ENCODE results near the gene UBE2Z. TPM values are rescaled to one million over a fixed set of nuclear protein-coding genes. Genes with fewer than 3 reads are reported as not detected.
"Not testable (repeated sequence)": the region's sequence is repeated elsewhere in the genome, so short reads cannot be mapped to it uniquely, and the experiment has no call there.

The UBE2Z gene
- total RNA-seq, 1 donor from 2014 or later, result 88.8 TPM

DNA sequence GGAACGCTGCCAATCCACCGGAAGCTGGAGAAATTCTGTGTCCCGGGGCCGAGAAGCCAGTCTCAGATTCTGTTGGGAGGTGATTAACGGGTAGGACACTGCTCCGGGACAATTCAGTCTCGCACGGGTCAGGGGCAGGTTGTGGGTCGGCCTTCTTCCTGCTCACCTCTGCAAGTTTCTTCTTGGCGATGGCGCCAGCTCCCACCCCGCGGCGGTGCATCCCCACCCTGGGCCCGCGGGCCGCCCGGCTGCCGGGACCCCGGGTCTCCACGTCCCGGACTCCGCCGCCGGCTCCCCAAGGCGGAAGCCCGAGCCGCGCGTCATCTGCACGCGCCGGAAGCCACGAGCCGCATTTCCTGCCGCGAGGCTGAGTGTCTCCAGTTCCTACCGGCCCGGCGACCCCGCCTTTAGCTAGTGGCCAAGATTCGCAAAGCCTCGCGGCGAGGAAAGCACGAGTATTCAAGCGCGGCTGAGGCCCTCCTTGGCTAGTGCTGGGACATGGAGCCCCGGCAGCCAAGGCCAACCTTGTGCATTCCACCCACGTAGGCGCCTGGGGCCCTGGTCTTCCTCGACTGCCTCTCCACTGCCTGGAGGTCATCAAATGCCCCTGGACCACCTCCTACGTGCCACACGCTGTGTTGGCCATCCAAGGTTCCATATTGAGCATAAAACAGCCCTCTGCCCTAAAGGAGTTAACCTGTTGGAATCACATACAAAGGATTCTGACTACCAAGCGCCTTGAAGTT lies 36.5 kb downstream of the UBE2Z start, which contains the start of gene SNF8:
TSS of gene SNF8 (minus strand) at position 328 of the 746 bp plus-strand sequence. CDS start at position 220, 108 bp downstream.
- Mint-ChIP-seq H3K27me3 (ENCODE audit: insufficient read depth) (no peaks in the 10 kb centered on the region), H3K9me3 (no peaks in the 10 kb centered on the region), H3K27ac (peak within 1 kb of the TSS; percentile 97), H3K4me1 (ENCODE audit: low read depth) (peaks cover 15% of the 10 kb centered on the region), H3K36me3 (ENCODE audit: low read depth) (peaks cover 11% of the 10 kb centered on the region), H3K4me3 (peak within 1 kb of the TSS; percentile 100)
- DNase-seq (ENCODE audit: low spot score), result peak; percentile 93
- intact Hi-C loops (cut with micrococcal nuclease), result loop anchor here (1.0 to 2.0 kb wide), 4 partner anchors 29 to 88 kb away; partner anchors contain the start of genes ATP5MC1 and UBE2Z

DNA sequence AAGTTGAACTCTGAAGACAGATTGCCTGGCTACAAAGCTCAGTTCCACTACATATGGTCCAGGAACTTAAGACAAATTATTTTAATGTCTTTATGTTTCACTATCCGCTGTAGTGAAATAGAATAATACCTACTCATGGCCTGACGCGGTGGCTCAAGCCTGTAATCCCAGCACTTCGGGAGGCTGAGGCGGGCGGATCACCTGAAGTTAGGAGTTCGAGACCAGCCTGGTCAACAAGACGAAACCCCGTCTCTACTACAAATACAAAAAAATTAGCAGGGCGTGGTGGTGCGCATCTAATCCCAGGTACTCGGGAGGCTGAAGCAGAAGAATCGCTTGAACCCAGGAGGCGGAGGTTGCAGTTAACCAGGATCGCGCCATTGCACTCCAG lies 37.0 kb downstream of the UBE2Z start:
- H3K27me3 Mint-ChIP-seq (ENCODE audit: insufficient read depth); DNase-seq (ENCODE audit: low spot score); H3K9me3 Mint-ChIP-seq; H3K36me3 Mint-ChIP-seq (ENCODE audit: low read depth): not testable (repeated sequence)
- Mint-ChIP-seq H3K4me3 (peak overlapping the region; percentile 100), H3K4me1 (ENCODE audit: low read depth) (peaks cover 15% of the 10 kb centered on the region), H3K27ac (peak overlapping the region; percentile 92)
- intact Hi-C loops (cut with micrococcal nuclease), result loop anchor here (2.0 kb wide), 1 partner anchor 88 kb away; no protein-coding TSS in a partner anchor

DNA sequence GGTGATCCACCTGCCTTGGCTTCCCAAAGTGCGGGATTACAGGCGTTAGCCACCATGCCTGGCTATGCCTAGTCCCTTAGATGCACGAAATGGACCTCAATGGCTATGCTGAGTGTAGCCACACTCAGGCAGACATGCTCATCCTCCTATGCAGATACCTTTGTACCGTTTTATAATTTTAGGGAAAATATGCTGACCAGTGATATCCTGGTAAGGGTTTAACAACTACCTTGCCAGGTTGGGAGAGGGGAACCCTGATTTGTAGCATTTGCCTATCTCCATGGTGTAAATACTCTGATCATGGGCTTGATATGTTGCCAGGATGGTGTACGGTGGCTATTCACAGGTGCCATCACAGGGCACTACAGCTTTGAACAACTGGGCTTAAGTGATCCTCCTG lies 43.4 kb downstream of the UBE2Z start:
- Mint-ChIP-seq H3K4me3 (no peak overlapping the region), H3K36me3 (ENCODE audit: low read depth) (no peaks in the 10 kb centered on the region), H3K27ac (no peak overlapping the region), H3K9me3 (no peaks in the 10 kb centered on the region), H3K4me1 (ENCODE audit: low read depth) (peaks cover 6% of the 10 kb centered on the region), H3K27me3 (ENCODE audit: insufficient read depth) (peaks cover 10% of the 10 kb centered on the region)
- no peak for DNase-seq (ENCODE audit: low spot score)
- intact Hi-C loops (cut with micrococcal nuclease), result no loop called here

DNA sequence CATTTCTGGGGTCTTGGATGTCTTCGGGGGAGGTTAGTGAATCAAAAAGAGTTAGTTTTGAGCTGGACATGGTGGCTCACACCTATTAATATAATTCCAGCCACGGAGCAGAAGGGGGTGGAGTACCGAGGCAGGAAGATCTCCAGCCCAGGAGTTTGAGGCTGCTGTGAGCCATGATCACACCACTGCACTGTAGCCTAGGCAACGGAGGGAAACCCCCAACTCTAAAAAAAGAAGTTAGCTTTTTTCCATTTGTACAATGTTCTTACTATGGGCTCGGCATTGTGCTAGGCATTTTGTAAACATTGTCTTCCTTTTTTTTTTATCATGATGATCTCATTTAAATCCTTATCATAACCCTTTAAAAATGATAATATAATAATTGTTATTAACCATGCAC lies 44.7 kb downstream of the UBE2Z start:
- peaks cover 11% of the 10 kb centered on the region for H3K27me3 Mint-ChIP-seq (ENCODE audit: insufficient read depth)
- H3K4me3 Mint-ChIP-seq, result no peak overlapping the region
- peak; percentile 2 for DNase-seq (ENCODE audit: low spot score)
- peak overlapping the region; percentile 53 for H3K27ac Mint-ChIP-seq
- peaks cover 6% of the 10 kb centered on the region for H3K4me1 Mint-ChIP-seq (ENCODE audit: low read depth)
- H3K9me3 Mint-ChIP-seq, result no peaks in the 10 kb centered on the region
- no peaks in the 10 kb centered on the region for H3K36me3 Mint-ChIP-seq (ENCODE audit: low read depth)
- intact Hi-C loops (cut with micrococcal nuclease), result no loop called here

DNA sequence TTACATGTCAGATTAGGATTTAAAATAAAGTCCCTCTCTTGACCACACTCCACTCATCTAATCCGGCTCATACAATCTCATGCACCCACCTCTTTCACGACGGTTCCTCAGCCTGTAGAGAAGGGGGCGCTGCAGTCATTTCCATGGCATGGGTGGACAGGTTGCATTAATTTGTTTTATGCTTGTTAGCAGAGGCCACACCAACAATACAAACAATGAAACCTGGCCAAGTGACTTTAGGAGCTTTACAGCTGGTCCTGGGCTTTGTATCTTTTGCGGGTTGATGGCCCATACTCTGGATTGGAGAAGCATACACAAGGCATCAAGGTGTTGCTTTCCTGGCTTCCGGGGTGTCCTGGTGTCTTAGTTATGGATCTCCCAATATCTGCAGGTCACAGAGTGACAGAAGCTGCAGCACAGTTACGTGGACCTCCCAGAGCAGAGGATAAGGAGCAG lies 46.1 kb downstream of the UBE2Z start:
- H3K9me3 Mint-ChIP-seq, result no peaks in the 10 kb centered on the region
- H3K36me3 Mint-ChIP-seq (ENCODE audit: low read depth), result no peaks in the 10 kb centered on the region
- peaks cover 6% of the 10 kb centered on the region for H3K4me1 Mint-ChIP-seq (ENCODE audit: low read depth)
- no peak overlapping the region for H3K27ac Mint-ChIP-seq
- H3K4me3 Mint-ChIP-seq, result no peak overlapping the region
- H3K27me3 Mint-ChIP-seq (ENCODE audit: insufficient read depth), result peaks cover 14% of the 10 kb centered on the region
- DNase-seq (ENCODE audit: low spot score), result no peak
- intact Hi-C loops (cut with micrococcal nuclease), result no loop called here

DNA sequence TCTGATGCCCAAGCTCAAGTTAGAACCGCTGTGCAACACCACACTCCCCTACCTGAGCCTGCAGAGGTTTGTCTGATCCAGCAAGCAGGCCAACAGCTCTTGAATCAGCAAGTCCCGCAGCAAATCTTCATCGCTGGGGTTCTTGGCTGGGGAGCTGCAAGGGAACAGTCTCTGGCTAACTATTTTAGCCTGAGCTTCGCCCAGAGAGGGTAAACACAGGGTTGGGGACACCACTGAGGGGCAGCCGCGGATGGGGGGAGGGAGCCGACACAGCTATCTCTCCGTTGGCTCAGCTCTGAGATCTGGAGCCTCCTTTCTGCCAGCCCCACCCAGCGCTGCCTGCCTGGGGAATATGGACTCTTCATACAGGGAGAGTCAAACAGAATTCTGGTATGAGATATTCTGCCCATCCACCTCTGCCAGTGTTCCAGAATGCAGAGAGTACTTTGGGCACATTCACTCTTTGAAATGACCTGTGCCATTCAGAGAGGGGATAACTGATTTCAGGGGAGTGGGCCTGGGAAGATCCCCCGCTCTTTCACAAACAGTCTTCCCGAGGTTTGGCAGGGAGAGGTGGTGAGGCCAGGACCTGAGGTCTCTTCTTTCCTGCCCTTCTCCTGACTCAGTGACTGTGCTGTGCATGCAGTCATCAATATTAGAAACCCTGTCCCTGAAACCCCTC lies 52.8 kb downstream of the UBE2Z start:
- H3K27me3 Mint-ChIP-seq (ENCODE audit: insufficient read depth), result peaks cover 27% of the 10 kb centered on the region
- no peaks in the 10 kb centered on the region for H3K36me3 Mint-ChIP-seq (ENCODE audit: low read depth)
- no peak overlapping the region for H3K27ac Mint-ChIP-seq
- DNase-seq (ENCODE audit: low spot score), result no peak
- H3K4me3 Mint-ChIP-seq, result no peak overlapping the region
- intact Hi-C loops (cut with micrococcal nuclease), result no loop called here
- no peaks in the 10 kb centered on the region for H3K4me1 Mint-ChIP-seq (ENCODE audit: low read depth)
- no peaks in the 10 kb centered on the region for H3K9me3 Mint-ChIP-seq

DNA sequence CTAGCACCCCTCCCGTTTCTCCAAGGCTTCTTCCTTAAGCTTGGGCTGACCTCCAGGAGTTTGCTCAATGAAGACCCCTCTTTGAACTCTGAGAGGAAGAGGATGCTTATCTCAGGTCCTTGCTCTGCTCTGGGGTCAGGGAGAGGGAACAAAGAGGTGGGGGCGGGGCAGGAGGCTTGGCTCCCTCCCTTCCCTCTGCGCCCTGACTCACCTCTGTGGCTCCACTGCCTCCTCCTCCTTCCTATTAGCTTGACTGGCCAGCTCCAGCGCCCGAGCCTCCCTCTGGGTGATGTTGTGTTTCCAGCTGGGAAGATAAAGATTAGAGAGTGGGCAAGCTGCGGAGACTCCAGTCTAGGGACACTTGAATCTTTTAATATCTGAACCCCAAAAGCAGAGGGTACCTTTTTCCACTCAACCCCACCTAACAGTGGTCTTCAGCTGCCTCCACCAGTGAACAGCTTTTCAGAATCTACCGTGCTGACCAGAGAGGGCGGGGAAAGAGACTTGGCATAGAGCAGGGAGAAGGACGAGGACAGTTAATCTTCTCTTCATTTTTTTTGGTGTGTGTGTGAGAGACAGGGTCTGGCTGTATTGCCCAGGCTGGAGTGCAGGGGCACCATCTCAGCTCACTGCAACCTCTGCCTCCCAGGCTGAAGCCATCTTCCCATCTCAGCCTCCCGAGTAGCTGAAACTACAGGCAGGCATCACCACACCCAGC lies 53.5 kb downstream of the UBE2Z start:
- H3K9me3 Mint-ChIP-seq, result no peaks in the 10 kb centered on the region
- H3K4me1 Mint-ChIP-seq (ENCODE audit: low read depth), result no peaks in the 10 kb centered on the region
- no peak overlapping the region for H3K27ac Mint-ChIP-seq
- H3K36me3 Mint-ChIP-seq (ENCODE audit: low read depth), result no peaks in the 10 kb centered on the region
- peaks cover 24% of the 10 kb centered on the region for H3K27me3 Mint-ChIP-seq (ENCODE audit: insufficient read depth)
- DNase-seq (ENCODE audit: low spot score), result no peak
- no peak overlapping the region for H3K4me3 Mint-ChIP-seq
- intact Hi-C loops (cut with micrococcal nuclease), result no loop called here

DNA sequence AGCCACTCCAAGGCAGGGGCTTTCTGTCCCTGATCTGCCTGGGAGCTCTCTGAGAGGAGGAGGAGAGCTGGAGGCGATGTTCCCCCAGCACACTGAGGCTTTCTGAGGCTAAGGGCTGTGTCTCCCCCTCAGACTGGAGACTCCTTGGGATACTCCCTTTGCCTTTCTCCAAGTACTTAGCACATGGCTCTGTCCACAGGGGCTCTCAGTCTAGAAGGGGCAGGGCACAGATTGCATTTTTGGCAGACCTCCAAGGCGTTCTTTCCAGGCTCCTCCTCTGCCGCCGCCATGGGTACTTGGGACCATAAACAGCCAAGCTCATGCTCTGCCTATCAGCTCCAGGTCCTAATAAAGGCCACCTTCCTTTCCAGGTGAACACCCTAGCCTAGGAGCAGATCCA lies 62.0 kb downstream of the UBE2Z start:
- DNase-seq (ENCODE audit: low spot score), result no peak
- intact Hi-C loops (cut with micrococcal nuclease), result no loop called here
- Mint-ChIP-seq H3K4me3 (no peak overlapping the region), H3K36me3 (ENCODE audit: low read depth) (no peaks in the 10 kb centered on the region), H3K4me1 (ENCODE audit: low read depth) (peaks cover 4% of the 10 kb centered on the region), H3K27ac (no peak overlapping the region), H3K27me3 (ENCODE audit: insufficient read depth) (peaks cover 45% of the 10 kb centered on the region), H3K9me3 (no peaks in the 10 kb centered on the region)

DNA sequence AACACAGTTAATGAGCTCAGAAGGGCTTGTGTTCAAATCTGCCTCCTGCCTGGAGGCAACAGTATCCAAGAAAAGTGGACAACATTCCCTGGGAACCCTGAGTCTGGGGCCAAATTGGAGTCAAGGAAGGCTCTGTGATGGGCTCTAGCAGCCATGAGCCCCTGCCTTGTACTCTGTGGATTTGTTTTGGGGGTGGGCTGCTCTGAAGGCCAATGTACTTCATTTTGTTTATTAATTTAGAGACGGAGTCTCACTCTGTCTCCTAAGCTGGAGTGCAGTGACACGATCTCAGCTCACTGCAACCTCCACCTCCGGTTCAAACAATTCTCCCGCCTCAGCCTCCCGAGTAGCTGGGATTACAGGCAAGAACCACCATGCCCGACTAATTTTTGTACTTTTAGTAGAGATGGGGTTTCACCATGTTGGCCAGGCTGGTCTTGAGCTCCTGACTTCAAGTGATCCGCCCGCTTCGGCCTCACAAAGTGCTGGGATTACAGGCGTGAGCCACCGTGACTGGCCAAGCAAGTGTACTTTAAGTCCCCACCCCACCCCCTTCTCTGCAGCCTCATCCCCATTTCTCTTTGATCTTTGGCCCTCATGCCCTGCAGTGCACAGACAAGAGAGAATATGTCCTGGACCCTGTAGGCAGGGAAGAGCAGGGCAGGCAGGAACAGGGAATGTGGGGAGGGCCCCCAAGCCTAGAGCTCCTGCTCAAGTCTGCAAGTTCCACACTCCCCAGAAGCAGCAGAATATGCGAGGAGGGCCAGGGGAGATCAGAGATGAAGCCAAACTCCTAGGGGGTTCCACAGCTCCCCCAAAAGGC lies 62.9 kb downstream of the UBE2Z start:
- Mint-ChIP-seq H3K36me3 (ENCODE audit: low read depth) (no peaks in the 10 kb centered on the region), H3K27me3 (ENCODE audit: insufficient read depth) (peaks cover 47% of the 10 kb centered on the region), H3K9me3 (no peaks in the 10 kb centered on the region), H3K4me1 (ENCODE audit: low read depth) (peaks cover 4% of the 10 kb centered on the region), H3K4me3 (no peak overlapping the region), H3K27ac (no peak overlapping the region)
- intact Hi-C loops (cut with micrococcal nuclease), result no loop called here
- DNase-seq (ENCODE audit: low spot score), result no peak

DNA sequence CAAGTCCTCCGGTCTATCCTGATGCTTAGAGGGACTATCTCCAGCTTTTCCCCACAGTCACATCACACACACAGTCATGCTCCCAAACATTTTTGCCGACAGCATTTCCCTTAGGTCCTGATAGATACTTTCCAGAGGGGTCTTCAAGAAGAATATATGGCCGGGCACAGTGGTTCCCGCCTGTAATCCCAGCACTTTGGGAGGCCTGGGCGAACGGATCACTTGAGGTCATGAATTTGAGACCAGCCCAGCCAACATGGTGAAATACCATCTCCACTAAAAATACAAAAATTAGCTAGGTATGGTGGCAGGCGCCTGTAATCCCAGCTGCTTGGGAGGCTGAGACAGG lies 64.5 kb downstream of the UBE2Z start:
- Mint-ChIP-seq H3K27ac (no peak overlapping the region), H3K4me1 (ENCODE audit: low read depth) (peaks cover 4% of the 10 kb centered on the region), H3K9me3 (no peaks in the 10 kb centered on the region), H3K27me3 (ENCODE audit: insufficient read depth) (peaks cover 45% of the 10 kb centered on the region), H3K36me3 (ENCODE audit: low read depth) (no peaks in the 10 kb centered on the region), H3K4me3 (no peak overlapping the region)
- intact Hi-C loops (cut with micrococcal nuclease), result no loop called here
- DNase-seq (ENCODE audit: low spot score), result no peak

DNA sequence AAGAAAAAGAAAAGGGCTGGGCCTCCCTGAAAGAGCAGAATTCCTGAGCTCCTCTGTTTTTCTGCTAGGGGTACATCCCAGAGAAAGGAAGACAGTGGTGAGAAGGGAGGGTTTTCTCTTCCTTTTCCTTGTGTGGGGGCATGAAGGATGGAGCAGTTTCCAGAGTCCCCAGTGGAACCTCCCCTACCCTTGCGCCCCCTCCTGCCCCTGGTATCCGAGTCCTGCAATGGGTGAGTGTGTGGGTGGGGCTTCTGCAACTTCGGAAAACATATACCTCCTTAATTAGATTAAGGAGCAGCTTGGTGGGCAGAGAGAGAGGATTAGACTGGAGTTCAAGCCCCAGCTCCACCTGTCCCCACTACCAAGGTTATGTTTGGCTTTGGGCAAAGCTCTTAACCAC lies 65.6 kb downstream of the UBE2Z start:
- Mint-ChIP-seq H3K4me3 (no peak overlapping the region), H3K27me3 (ENCODE audit: insufficient read depth) (peaks cover 39% of the 10 kb centered on the region), H3K9me3 (no peaks in the 10 kb centered on the region), H3K27ac (no peak overlapping the region), H3K4me1 (ENCODE audit: low read depth) (peaks cover 4% of the 10 kb centered on the region), H3K36me3 (ENCODE audit: low read depth) (no peaks in the 10 kb centered on the region)
- no peak for DNase-seq (ENCODE audit: low spot score)
- intact Hi-C loops (cut with micrococcal nuclease), result no loop called here

All from activated T-helper 1 cell treated with anti-CD3 and anti-CD28 coated beads, Interleukin-12 subunit alpha, Interleukin-12 subunit beta, Interleukin-2, Interleukin-4 antibody, amounts not matched to agents 30 ng/mL and 10 ng/mL and 1 ng/mL, durations not matched to agents 14 hours and 24 hours and 36 hours (primary cell).